WTC11 (cell line): ENCODE measurements around the gene KLC4.

Experiments
- CTCF ChIP-seq: fragments of 200-600 bp; IDR thresholded peaks from 2 replicates; pipeline ENCODE4 v1.8.0; 2022; ENCODE audit warnings: antibody characterized with exemption
- ELF4 ChIP-seq: sonication (generic); formaldehyde crosslinking; IDR thresholded peaks from 2 replicates; pipeline ENCODE4 v1.8.1; 2022; ENCODE audit warnings: low read depth, mild to moderate bottlenecking, moderate library complexity, missing genetic modification reagents
- ESRRA ChIP-seq: sonication (generic); formaldehyde crosslinking; IDR thresholded peaks from 2 replicates; pipeline ENCODE4 v1.8.1; 2022; ENCODE audit warnings: mild to moderate bottlenecking, missing genetic modification reagents, borderline replicate concordance
- MAX ChIP-seq: sonication (generic); formaldehyde crosslinking; IDR thresholded peaks from 2 replicates; pipeline ENCODE4 v1.8.0; 2022; ENCODE audit warnings: mild to moderate bottlenecking, missing genetic modification reagents
- MYBL2 ChIP-seq: sonication (generic); formaldehyde crosslinking; IDR thresholded peaks from 2 replicates; pipeline ENCODE4 v1.8.1; 2023; ENCODE audit warnings: mild to moderate bottlenecking, moderate library complexity, missing genetic modification reagents
- SOX15 ChIP-seq: fragments of 250-450 bp; sonication (Bioruptor Pico); IDR thresholded peaks from 2 replicates; pipeline ENCODE4 v1.9.0; 2021; ENCODE audit warnings: mild to moderate bottlenecking

- TF ChIP-seq ESRRA (CRISPR knock-in tag), result no peak
- TF ChIP-seq CTCF, result no peak
- no peak for TF ChIP-seq ELF4 (CRISPR knock-in tag)
- no peak for TF ChIP-seq MAX (CRISPR knock-in tag)
- no peak for TF ChIP-seq SOX15 (CRISPR knock-in tag)
- TF ChIP-seq MYBL2, result no peak
These were observed 30.3 kb upstream of the KLC4 start for GRCh38 chr6:43029120-43029519.
